GM18519 (cell line): Measurements from ENCODE around the gene ZNF3.

Experiments used
- ATAC-seq: cut with Tn5 transposase; IDR thresholded peaks from one replicate; pipeline ENCODE4 v1.9.1; 2021; ENCODE audit warnings: mild to moderate bottlenecking, moderate library complexity; ENCODE audit not compliant: unreplicated experiment, low FRiP score

ZNF3 gene

DNA sequence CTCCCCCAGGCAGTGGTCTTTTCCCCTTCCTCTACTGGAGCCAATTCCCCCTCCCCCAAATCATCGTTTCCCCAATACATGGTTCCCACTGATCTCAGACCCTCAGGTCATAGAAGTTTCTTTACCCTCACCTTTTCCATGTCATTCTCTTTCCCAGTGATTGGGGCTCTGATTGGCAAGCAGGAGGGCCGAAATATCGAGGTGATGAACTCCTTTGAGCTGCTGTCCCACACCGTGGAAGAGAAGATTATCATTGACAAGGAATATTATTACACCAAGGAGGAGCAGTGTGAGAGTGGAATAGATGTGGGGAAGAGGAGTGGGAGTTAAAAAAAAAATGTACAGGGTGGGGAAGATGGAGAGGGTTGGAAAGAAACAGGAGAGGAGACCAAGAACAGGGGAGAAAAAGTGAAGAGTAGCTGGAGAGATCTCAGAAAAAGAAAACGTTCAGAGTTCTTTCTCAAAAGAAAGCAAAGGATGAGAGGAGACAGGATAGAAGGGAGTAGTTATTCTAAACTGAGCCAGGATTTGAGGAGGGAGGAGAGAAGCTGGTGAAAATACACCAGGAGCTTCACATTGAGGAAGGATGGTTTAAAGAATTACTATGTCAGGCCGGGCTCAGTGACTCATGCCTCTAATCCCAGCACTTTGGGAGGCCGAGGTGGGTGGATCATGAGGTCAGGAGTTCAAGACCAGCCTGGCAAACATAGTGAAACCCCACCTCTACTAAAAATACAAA is 8.1 kb upstream of the ZNF3 start:
- no peak for ATAC-seq

DNA sequence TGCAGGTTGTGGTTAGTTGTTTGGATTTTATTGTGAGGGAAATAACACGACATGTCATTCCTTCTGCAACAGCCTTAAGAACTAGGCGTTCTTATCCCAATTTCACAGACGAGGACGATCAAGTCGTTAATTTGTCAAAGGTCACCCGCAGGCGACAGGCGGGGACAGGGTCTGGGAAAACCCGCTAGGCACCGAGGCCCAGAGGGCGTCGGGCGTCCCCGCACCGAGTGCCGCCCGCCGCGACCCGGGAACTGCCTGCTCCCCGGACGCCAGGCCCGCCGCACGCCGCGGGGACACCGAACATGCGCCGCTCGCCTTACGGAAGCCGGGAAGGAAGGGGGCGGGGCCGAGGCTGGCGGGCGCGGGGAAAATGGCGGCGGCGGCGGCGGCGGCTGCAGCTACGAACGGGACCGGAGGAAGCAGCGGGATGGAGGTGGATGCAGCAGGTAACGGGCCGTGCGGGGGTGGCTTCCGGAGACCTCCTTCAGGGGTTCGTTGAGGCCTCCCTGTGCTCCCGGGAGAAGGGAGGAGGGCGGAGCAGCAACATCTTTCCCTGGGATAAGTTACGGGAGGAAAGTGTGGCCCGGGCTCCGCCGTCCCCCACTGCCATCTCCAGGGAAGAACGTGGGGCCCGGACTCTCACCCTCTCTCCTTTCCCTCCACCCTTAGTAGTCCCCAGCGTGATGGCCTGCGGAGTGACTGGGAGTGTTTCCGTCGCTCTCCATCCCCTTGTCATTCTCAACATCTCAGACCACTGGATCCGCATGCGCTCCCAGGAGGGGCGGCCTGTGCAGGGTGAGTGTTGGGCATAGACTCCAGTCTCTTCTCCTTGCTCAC is 7.3 kb upstream of the ZNF3 start, which contains the start of gene COPS6:
Gene COPS6, plus strand, starts transcription at position 349 of the 837 bp plus-strand sequence. Its CDS starts 22 bp downstream, at position 371.
- ATAC-seq, result no peak

DNA sequence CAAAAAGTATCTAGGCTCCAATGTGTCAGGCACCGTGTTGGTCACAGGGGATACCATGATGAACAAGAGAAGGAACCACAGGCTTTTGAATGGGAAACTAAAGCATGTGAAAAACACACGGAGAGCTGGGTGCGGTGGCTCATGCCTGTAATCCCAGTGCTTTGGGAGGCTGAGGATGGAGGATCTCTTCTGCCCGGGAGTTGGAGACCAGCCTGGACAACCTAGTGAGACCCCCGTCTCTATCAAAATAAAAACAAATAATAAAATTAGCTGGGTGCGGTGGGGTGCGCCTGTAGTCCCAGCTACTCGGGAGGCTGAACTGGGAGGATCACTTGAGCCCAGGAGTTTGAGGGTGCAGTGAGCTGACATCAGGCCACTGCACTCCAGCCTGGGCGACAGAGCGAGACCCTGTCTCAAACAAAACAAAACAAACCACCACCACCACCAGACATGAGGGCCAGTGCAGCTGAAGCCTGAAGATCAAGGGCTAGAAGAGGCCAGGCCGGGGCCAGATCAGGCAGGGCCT is 6.6 kb upstream of the ZNF3 start:
- no peak for ATAC-seq

- ATAC-seq, result no peak
These were observed 5.7 kb upstream of the ZNF3 start for GRCh38 chr7:100087055-100087750.

GRCh38 chr7:100085515-100085914 is 4.0 kb upstream of the ZNF3 start:
- no peak for ATAC-seq

DNA sequence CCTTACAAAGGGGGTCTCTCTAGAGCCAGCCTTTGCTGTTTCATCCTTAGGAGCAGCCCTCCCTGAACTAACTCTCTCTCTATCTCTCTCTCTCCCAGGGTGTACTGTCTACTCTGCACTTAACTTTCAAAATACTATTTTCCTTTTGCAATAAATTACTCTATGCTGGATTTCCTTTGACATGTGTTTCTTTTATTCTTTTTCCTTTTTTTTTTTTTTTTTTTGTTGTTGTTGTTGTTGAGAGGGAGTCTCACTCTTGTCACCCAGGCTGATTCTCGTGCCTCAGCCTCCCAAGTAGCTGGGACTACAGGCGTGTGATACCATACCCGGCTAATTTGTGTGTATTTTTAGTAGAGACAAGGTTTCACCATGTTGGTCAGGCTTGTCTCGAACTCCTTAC is 1.5 kb upstream of the ZNF3 start:
- ATAC-seq, result no peak

DNA sequence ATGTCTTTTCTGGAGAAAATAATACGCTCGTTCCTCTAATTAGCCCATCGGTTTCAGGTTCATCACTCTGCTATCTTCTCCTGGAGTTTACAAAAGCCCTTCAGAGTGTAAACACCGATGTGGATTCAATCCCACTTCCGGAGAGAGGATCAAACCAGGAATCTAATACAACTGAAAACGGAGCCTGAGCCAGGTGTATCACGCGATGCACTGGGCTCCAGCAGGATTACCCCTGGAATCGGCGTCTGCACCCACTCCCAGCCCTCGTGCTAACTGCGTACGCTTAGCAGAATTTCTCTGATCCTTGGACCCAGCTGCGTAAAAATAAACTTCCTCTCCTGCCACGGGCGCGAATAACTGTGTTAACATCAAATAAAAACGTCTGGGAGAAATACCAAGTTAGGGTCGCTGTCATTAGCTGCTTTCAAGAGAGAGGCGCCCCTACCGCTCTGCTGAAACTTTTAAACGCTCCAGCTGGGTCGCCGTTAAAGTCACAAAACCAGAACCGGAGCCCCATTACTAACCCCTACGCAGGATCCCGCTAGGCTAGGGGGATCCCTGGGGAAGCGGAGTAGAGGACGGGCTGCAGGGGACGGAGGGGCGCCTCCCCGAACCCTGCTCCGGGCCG is 502 bp downstream of the ZNF3 start:
- no peak for ATAC-seq

DNA sequence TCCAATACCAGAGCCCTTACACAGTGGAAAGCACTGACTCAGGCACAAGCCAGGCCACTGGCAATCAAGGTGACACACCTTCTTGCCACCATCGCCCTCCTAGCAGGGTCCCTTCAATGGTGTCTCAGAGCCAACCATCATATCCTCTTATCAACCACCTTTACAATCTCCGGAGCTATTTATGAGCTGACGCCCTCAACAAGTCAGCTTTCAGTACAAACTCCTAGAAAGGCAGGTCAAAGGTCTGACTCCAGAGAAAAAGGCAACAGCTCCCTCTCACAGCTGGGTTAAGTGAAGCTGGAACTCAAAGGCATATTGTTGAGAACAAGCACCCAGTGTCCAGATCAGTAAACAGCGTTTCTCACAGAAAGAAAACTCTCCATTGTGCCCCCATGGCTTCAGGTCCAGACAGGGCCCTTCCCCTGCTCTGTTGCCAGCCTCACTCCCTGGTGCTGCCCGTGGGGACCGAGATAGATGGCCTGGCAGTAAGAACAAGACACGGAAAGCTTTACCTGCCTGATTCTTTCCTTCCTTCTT is 2.4 kb downstream of the ZNF3 start:
- no peak for ATAC-seq

DNA sequence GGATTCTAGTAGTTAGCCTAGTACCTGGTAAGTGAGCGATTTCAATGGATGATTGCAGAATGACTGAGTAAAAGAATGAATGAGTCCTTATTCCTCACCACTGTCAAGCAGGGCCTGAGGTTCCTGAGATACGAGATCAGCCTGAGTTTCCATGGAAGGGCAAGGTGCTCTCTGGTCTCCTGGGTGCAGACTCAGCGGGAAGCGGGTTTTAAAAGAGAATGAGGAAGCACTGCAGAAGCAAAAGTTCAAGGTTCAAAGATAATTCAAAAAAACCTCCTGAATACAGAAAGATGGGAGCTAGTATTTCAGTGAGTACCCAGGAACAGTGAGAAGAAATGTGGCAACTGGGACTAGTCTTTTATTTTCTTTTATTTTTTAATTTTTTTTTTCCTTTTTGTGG is 4.3 kb downstream of the ZNF3 start:
- no peak for ATAC-seq

DNA sequence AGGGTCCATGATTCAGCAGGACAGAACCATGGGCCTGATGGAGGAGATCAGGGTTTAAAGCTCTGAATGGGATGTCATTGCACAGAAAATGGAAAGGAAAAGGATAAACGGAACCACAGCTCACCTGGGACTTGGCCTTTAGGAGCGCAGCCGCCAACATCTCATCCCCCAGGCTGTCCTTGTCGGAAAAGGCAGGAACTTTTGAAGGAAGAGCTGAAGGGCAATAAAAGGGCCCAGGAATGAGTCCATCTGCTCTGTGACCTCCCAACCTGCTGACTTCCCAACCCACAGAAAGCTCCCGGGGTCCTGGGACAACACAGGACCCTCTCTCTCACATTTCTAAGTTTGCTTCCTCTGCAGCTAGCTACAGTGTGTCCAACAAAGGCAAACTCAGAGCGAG is 6.1 kb downstream of the ZNF3 start:
- no peak for ATAC-seq

GRCh38 chr7:100074841-100075240 is 6.7 kb downstream of the ZNF3 start:
- no peak for ATAC-seq

GRCh38 chr7:100072462-100072861 is 9.1 kb downstream of the ZNF3 start:
- no peak for ATAC-seq

- ATAC-seq, result no peak
These were observed 10.4 kb downstream of the ZNF3 start for GRCh38 chr7:100071018-100071723.

GRCh38 chr7:100069991-100070390 is 11.5 kb downstream of the ZNF3 start:
- no peak for ATAC-seq

DNA sequence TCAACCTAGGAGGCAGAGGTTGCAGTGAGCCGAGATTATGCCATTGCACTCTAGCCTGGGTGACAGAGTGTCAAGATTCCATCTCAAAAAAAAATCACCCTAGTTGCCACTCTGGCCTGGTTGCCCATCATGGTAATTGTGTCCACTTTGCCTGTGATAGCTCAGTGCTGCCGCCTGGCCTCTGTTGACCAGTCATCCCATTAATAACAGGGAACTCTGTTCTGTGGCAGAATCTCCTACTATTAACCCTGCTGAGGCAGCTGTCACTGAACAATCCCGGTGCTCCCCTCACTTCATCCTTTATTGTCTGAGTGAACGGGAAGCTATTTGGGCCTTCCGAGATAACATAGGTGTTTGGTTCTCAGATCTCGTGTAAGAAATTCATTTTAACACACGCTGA is 14.6 kb downstream of the ZNF3 start:
- ATAC-seq, result no peak

GRCh38 chr7:100065452-100066186 is 15.9 kb downstream of the ZNF3 start:
- no peak for ATAC-seq

- no peak for ATAC-seq
These were observed 17.4 kb downstream of the ZNF3 start for GRCh38 chr7:100064162-100064561.

DNA sequence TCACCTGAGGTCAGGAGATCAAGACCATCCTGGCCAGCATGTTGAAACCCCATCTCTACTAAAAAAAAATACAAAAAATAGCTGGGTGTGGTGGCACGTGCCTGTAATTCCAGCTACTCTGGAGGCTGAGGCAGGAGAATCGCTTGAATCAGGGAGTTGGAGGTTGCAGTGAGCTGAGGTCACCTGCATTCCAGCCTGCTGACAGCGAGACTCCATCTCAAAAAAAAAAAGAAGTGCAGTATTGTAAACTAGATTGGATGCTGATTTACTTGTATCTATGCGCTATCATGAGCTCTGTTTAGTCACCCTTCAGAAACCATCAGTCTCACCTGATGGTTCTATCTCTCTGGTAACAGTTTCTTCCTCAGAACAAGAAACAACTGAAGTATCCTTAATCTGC is 18.1 kb downstream of the ZNF3 start:
- no peak for ATAC-seq
